ENCODE data around the gene CHD9NB. TPM values are rescaled to one million over a fixed set of nuclear protein-coding genes. Genes with fewer than 3 reads are reported as not detected.
A peak's percentile ranks its signal among the peaks of the same experiment; 100 is the strongest.
"Not testable (repeated sequence)": the region's sequence is repeated elsewhere in the genome, so short reads cannot be mapped to it uniquely, and the experiment has no call there.

Gene CHD9NB
- total and polyA plus RNA-seq, 2 experiments from 2014 or later: 0.81 to 2.3 TPM

GRCh38 chr16:53078247-53078646 is 25.6 kb upstream of the CHD9NB start:
- WGBS (ENCODE audit: low lambda C conversion rate, missing lambda C conversion rate): 77% methylated on average over 2 of the region's 2 CpGs
- H3K79me2 ChIP-seq: peaks cover 65% of the 10 kb centered on the region

GRCh38 chr16:53075461-53075860 is 22.8 kb upstream of the CHD9NB start:
- Histone ChIP-seq H3K79me2 (peaks cover 66% of the 10 kb centered on the region), H3K4me1 (ENCODE audit: insufficient read depth) (peaks cover 23% of the 10 kb centered on the region)
- H3K27me3 ChIP-seq; H2AFZ ChIP-seq; DNase-seq (ENCODE audit: low spot score); H3K4me3 ChIP-seq; H3K4me2 ChIP-seq; H3K27ac ChIP-seq; H3K9me3 ChIP-seq (ENCODE audit: low read depth); H4K20me1 ChIP-seq (ENCODE audit: insufficient read depth, poor library complexity, severe bottlenecking); H3K36me3 ChIP-seq (replicated peaks; ENCODE audit: insufficient read depth, low read depth); H3K9me2 ChIP-seq (replicated peaks; ENCODE audit: insufficient read depth): not testable (repeated sequence)
- 93% methylated on average over 7 of the region's 7 CpGs for WGBS (ENCODE audit: low lambda C conversion rate, missing lambda C conversion rate)

More at GRCh38 chr16:53078247-53078646, 25.6 kb upstream of the CHD9NB start:
- H2AFZ ChIP-seq: no peak overlapping the region
- H3K4me2 ChIP-seq: no peak overlapping the region
- H3K9me3 ChIP-seq (ENCODE audit: low read depth): no peaks in the 10 kb centered on the region
- H3K4me3 ChIP-seq: no peak overlapping the region
- DNase-seq (ENCODE audit: low spot score): no peak
- H4K20me1 ChIP-seq (ENCODE audit: insufficient read depth, poor library complexity, severe bottlenecking): no peaks in the 10 kb centered on the region
- no peaks in the 10 kb centered on the region for H3K9me2 ChIP-seq (replicated peaks; ENCODE audit: insufficient read depth)
- H3K27ac ChIP-seq: peak overlapping the region; percentile 92
- no peak for TF ChIP-seq CTCF (IDR thresholded peaks at IDR 0.05; ENCODE audit: poor library complexity)
- TF ChIP-seq EZH2 (IDR thresholded peaks at IDR 0.05; ENCODE audit: borderline replicate concordance): no peak
- no peak for TF ChIP-seq EZH2phosphoT487 (IDR thresholded peaks at IDR 0.05; ENCODE audit: low read depth, severe bottlenecking, unreplicated experiment)
- no peaks in the 10 kb centered on the region for H3K27me3 ChIP-seq
- no peaks in the 10 kb centered on the region for H3K36me3 ChIP-seq (replicated peaks; ENCODE audit: insufficient read depth, low read depth)
- H3K4me1 ChIP-seq (ENCODE audit: insufficient read depth): peaks cover 30% of the 10 kb centered on the region

- not testable (repeated sequence) for H3K27me3 ChIP-seq; H3K27ac ChIP-seq; DNase-seq (ENCODE audit: low spot score); H3K9me2 ChIP-seq (replicated peaks; ENCODE audit: insufficient read depth); H3K4me3 ChIP-seq; H2AFZ ChIP-seq; H4K20me1 ChIP-seq (ENCODE audit: insufficient read depth, poor library complexity, severe bottlenecking); H3K9me3 ChIP-seq (ENCODE audit: low read depth); H3K4me2 ChIP-seq; H3K36me3 ChIP-seq (replicated peaks; ENCODE audit: insufficient read depth, low read depth)
- H3K79me2 ChIP-seq: peaks cover 67% of the 10 kb centered on the region
- 65% methylated on average over 3 of the region's 3 CpGs for WGBS (ENCODE audit: low lambda C conversion rate, missing lambda C conversion rate)
- H3K4me1 ChIP-seq (ENCODE audit: insufficient read depth): peaks cover 12% of the 10 kb centered on the region
Observed at GRCh38 chr16:53074296-53074695, 21.6 kb upstream of the CHD9NB start.

GRCh38 chr16:53073022-53073421 is 20.3 kb upstream of the CHD9NB start:
- no peak for DNase-seq (ENCODE audit: low spot score)
- Histone ChIP-seq H3K36me3 (replicated peaks; ENCODE audit: insufficient read depth, low read depth) (no peaks in the 10 kb centered on the region), H3K9me3 (ENCODE audit: low read depth) (no peaks in the 10 kb centered on the region), H3K4me1 (ENCODE audit: insufficient read depth) (peaks cover 6% of the 10 kb centered on the region), H4K20me1 (ENCODE audit: insufficient read depth, poor library complexity, severe bottlenecking) (no peaks in the 10 kb centered on the region), H3K9me2 (replicated peaks; ENCODE audit: insufficient read depth) (no peaks in the 10 kb centered on the region), H3K27ac (no peak overlapping the region), H3K4me3 (no peak overlapping the region), H3K79me2 (peaks cover 68% of the 10 kb centered on the region), H2AFZ (no peak overlapping the region), H3K27me3 (no peaks in the 10 kb centered on the region), H3K4me2 (no peak overlapping the region)
- WGBS (ENCODE audit: low lambda C conversion rate, missing lambda C conversion rate): 97% methylated on average over 6 of the region's 6 CpGs
- TF ChIP-seq EZH2phosphoT487 (IDR thresholded peaks at IDR 0.05; ENCODE audit: low read depth, severe bottlenecking, unreplicated experiment): no peak
- TF ChIP-seq EZH2 (IDR thresholded peaks at IDR 0.05; ENCODE audit: borderline replicate concordance): no peak
- no peak for TF ChIP-seq CTCF (IDR thresholded peaks at IDR 0.05; ENCODE audit: poor library complexity)
